Effector memory CD4-positive, alpha-beta T cell (primary cell): ENCODE measurements around the gene NHSL2.
"Not testable (repeated sequence)": the region's sequence is repeated elsewhere in the genome, so short reads cannot be mapped to it uniquely, and the experiment has no call there.

Source experiments
- DNase-seq, 3 donors: peaks; one replicate each; pipeline ENCODE4 v3.0.0-alpha.2; 2020
- H3K27ac ChIP-seq: 2 replicates; pipeline ENCODE4 v1.7.0; 2013; ENCODE audit warnings: mild to moderate bottlenecking, low read length, moderate library complexity; ENCODE audit not compliant: insufficient read depth, poor library complexity, severe bottlenecking
- H3K27me3 ChIP-seq: replicated peaks from 2 replicates; pipeline ENCODE4 v1.7.0; 2013; ENCODE audit warnings: mild to moderate bottlenecking, low read length; ENCODE audit not compliant: insufficient read depth, control insufficient read depth, poor library complexity, severe bottlenecking
- H3K36me3 ChIP-seq: 2 replicates; pipeline ENCODE4 v1.7.0; 2013; ENCODE audit warnings: mild to moderate bottlenecking, low read length, moderate library complexity; ENCODE audit not compliant: control insufficient read depth, insufficient read depth
- H3K4me1 ChIP-seq: 2 replicates; pipeline ENCODE4 v1.7.0; 2013; ENCODE audit warnings: low read length, mild to moderate bottlenecking; ENCODE audit not compliant: control insufficient read depth, insufficient read depth, poor library complexity, severe bottlenecking
- H3K4me3 ChIP-seq: 2 replicates; pipeline ENCODE4 v1.7.0; 2013; ENCODE audit warnings: low read length, low read depth, mild to moderate bottlenecking; ENCODE audit not compliant: insufficient read depth, poor library complexity, severe bottlenecking
- H3K9me3 ChIP-seq: 2 replicates; pipeline ENCODE4 v1.7.0; 2013; ENCODE audit warnings: mild to moderate bottlenecking, low read length, moderate library complexity; ENCODE audit not compliant: control insufficient read depth

NHSL2 gene

DNA sequence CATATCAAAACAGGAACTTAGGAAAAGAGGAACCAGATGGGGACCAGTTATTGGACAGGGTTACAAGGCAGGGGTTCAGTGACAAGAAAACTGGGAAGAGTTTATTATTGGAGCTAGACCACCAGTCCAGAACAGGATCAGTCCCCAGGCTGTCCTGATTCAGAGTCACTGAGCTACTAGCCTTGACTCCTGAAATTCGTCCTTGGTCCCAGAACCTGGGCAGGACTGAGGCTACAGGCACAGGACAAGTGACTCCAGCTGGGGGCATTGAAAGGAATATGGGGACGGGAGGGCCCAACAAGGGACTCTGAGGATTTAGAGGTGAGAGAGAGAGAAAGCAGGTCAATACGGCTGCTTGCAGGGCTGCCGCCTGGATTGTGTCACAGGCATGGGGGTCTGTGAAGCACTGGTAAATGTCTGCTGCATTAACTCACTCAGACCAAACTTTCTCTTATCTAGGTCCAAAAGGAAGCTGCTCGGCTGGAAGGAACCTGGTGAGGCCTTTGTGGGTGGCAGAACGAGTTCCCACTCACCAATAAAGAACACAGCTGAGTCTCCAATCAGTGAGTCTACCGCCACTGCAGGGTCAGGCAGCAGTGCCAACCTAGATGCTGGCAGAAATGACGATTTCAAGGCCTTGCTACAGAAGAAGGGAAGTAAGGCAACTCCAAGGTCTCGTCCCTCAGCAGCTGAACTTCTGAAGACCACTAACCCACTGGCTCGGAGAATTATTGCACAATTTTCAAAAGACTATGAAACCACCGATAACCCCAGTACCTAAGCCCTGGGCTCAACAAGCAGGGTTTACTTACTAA, 232.4 kb downstream of the NHSL2 start:
- no peak overlapping the region for H3K4me3 ChIP-seq
- no peaks in the 10 kb centered on the region for H3K27me3 ChIP-seq

DNA sequence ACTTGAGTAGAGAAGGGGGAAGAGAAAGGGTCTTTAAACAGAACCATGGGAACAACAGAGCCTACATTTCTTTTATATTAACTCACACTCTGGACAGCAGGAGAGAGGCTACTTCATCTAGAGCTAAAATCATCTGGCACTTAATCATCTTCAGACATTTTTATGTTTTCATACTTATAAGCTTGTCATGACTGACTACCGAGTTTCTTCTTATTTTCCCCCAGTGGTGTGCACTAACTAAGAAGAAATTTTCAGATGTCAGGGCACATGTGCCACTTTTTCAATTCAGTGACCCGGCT, 232.9 kb downstream of the NHSL2 start:
- no peaks in the 10 kb centered on the region for H3K27me3 ChIP-seq
- H3K9me3 ChIP-seq = no peaks in the 10 kb centered on the region
- DNase-seq = no peak
- peaks cover 5% of the 10 kb centered on the region for H3K4me1 ChIP-seq
- H3K36me3 ChIP-seq = peaks cover 8% of the 10 kb centered on the region
- no peak overlapping the region for H3K27ac ChIP-seq
- H3K4me3 ChIP-seq = no peak overlapping the region

More for the DNA sequence above, 232.4 kb downstream of the NHSL2 start:
- Histone ChIP-seq H3K9me3 (no peaks in the 10 kb centered on the region), H3K36me3 (peaks cover 8% of the 10 kb centered on the region), H3K4me1 (peaks cover 5% of the 10 kb centered on the region), H3K27ac (no peak overlapping the region)
- no peak for DNase-seq

DNA sequence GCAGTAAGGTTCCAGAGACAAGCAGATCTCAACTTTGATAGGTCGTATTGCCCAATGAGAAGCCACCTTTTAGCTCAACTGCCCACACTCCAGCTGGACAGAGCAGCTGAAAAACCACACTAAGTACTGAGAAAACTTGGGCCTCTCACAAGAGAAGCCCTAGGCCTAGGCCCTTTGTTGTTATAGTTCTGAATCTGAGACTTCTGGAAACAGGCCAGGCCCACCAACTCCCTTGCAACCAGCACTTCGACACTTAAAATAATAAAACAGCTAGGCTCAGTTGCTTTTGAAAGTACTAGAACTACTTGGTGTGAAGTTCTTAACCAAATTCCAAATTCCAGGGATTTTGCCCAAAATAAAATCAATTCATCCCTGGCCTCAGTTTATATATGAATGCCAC, 234.5 kb downstream of the NHSL2 start:
- H3K4me3 ChIP-seq = no peak overlapping the region
- H3K27ac ChIP-seq = no peak overlapping the region
- H3K9me3 ChIP-seq = no peaks in the 10 kb centered on the region
- H3K4me1 ChIP-seq = peaks cover 5% of the 10 kb centered on the region
- H3K27me3 ChIP-seq = no peaks in the 10 kb centered on the region
- no peak for DNase-seq
- no peaks in the 10 kb centered on the region for H3K36me3 ChIP-seq

DNA sequence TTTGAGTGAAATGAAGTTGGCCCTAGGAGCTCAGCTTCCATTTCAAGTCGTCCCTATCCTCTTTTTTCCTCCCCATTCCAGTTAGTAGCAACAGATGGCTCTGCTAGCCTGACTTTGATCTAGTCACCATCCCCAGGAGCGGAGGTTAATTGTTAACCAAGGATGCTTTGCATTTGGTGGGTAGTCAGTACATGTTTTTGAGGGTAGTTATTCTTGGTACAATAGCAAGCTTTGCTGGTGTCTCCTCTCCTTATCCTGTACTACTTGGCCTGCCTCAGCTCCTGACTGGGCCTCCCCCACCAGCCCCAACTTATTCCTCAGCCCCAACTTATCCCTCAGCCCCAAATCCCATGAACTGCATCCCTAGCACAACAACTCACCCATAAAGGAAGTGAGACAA, 235.9 kb downstream of the NHSL2 start:
- Histone ChIP-seq H3K27ac (no peak overlapping the region), H3K36me3 (no peaks in the 10 kb centered on the region), H3K9me3 (no peaks in the 10 kb centered on the region), H3K4me1 (peaks cover 3% of the 10 kb centered on the region), H3K27me3 (no peaks in the 10 kb centered on the region), H3K4me3 (no peak overlapping the region)
- no peak for DNase-seq

DNA sequence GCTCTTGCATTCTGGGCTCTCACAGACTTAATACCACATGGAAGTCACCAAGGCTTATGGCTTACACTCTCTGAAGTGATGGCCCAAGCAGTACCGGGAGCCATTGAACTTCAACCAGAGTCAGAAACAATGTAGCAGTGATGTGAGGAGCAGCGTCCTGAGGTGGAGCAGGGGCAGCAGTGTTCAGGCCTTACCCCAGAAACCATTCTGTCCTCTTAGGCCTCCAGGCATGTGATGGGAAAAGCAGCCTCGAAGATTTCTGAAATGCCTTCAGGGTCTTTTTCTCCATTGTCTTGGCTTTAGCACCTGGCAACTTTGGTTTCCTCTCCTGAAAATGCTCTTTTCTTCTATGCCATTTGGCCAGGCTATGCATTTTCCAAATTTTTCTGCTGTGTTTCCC, 248.1 kb downstream of the NHSL2 start:
- H3K4me1 ChIP-seq = no peaks in the 10 kb centered on the region
- no peaks in the 10 kb centered on the region for H3K27me3 ChIP-seq
- DNase-seq = no peak
- H3K4me3 ChIP-seq = no peak overlapping the region
- H3K9me3 ChIP-seq = no peaks in the 10 kb centered on the region
- no peak overlapping the region for H3K27ac ChIP-seq
- no peaks in the 10 kb centered on the region for H3K36me3 ChIP-seq

DNA sequence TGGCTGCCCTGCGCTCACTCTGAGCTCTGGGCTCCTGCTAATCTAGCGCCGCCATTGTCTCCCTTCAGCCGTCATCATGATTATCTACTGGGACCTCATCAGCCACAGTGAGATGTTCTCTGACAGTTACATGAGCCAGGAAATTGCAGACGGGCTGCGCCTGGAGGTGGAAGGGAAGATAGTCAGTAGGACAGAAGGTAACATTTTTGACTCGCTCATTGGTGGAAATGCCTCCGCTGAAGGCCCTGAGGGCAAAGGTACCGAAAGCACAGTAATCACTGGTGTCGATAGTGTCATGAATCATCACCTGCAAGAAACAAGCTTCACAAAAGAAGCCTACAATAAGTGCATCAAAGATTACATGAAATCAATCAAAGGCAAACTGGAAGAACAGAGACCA, 249.1 kb downstream of the NHSL2 start:
- H3K27me3 ChIP-seq = no peaks in the 10 kb centered on the region
- no peak overlapping the region for H3K27ac ChIP-seq
- H3K36me3 ChIP-seq = no peaks in the 10 kb centered on the region
- no peaks in the 10 kb centered on the region for H3K9me3 ChIP-seq
- no peak overlapping the region for H3K4me3 ChIP-seq
- H3K4me1 ChIP-seq = no peaks in the 10 kb centered on the region
- DNase-seq = no peak

DNA sequence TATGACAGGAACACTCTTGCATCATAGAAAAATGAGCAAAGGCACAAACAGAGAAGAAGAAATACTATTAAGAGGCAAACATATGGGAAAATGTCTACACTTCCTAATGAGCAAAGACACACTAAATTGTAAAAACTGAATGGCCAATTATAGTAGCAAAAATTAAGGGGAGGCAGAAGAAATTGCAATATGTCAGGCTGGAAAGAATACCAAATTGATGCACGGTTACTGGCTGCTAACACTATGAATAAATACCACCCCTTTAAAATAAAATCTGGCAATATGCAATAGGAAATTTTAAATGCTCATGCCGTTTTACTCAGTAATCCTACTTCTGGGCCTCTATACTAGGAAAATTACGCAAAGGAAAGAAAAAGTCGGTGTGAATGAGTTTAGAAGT, 254.9 kb downstream of the NHSL2 start:
- Histone ChIP-seq H3K9me3 (no peaks in the 10 kb centered on the region), H3K4me3 (no peak overlapping the region), H3K36me3 (no peaks in the 10 kb centered on the region), H3K27me3 (no peaks in the 10 kb centered on the region), H3K27ac (no peak overlapping the region), H3K4me1 (no peaks in the 10 kb centered on the region)
- no peak for DNase-seq

DNA sequence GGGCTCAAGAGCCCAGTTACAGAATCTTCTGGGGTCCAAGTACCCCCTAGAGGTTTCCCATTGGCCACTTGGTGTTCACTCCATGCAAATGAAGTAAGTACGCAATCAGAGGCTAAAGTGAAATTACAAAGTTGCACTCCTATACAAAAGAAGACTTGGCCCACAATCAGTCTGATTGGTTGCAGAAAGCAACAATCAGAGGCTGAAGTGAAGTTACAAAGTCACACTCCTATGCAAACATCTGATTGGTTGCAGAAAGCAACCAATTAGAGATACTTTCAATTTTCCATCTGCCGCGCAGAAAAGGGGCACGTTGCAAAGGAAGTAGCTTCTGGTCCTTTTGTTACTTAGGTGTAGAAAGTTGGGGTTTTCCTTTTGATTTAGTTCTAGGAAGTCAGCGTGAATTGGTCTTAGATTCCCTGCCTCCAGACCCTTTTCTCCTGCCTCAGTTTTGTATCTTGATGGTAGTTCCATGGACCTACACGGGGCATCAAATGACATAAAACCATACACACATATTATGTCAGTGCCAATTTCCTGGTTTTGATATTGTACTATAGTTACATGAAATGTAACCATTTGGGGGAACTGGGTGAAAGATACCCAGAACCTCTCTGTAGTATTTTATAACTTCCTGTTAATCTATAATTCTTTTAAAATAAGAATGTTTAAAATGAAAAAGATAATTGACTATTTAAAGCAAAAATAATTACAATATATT, 258.5 kb downstream of the NHSL2 start:
- H3K4me1 ChIP-seq = no peaks in the 10 kb centered on the region
- no peak overlapping the region for H3K4me3 ChIP-seq
- DNase-seq = peak; percentile 5 to 43 (median 9)

DNA sequence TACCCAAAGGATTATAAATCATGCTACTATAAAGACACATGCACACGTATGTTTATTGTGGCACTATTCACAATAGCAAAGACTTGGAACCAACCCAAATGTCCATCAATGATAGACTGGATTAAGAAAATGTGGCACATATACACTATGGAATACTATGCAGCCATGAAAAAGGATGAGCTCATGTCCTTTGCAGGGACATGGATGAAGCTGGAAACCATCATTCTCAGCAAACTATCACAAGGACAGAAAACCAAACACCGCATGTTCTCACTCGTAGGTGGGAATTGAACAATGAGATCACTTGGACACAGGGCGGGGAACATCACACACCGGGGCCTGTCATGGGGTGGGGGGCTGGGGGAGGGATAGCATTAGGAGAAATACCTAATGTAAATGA, 265.6 kb downstream of the NHSL2 start:
- not testable (repeated sequence) for H3K4me1 ChIP-seq, H3K36me3 ChIP-seq, H3K9me3 ChIP-seq, DNase-seq, H3K4me3 ChIP-seq, H3K27me3 ChIP-seq, H3K27ac ChIP-seq

More for the DNA sequence above, 258.5 kb downstream of the NHSL2 start:
- H3K9me3 ChIP-seq = no peaks in the 10 kb centered on the region
- no peaks in the 10 kb centered on the region for H3K27me3 ChIP-seq
- peak overlapping the region; percentile 60 for H3K27ac ChIP-seq
- H3K36me3 ChIP-seq = no peaks in the 10 kb centered on the region

DNA sequence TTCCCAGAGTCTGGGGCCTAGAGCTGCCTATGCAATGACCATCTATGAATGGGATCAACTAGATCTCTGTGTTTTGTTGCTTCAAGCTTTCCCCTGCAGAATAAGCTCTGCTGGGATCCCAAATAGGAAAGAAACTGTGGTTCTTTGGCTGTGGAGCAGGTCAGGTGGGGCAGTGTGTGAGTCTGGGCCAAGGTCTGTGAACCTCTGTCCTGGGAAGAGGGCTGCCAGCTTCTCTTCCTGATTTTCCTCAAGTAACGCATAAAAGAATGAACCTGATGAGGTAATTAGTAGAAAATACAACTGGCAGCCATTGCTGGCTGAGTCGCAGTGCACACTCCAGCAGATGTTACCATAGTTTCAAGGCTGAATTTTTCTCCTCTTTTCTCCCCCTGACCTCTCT, 266.3 kb downstream of the NHSL2 start:
- no peaks in the 10 kb centered on the region for H3K4me1 ChIP-seq
- no peak overlapping the region for H3K4me3 ChIP-seq
- no peak overlapping the region for H3K27ac ChIP-seq
- H3K36me3 ChIP-seq = no peaks in the 10 kb centered on the region
- no peaks in the 10 kb centered on the region for H3K27me3 ChIP-seq
- H3K9me3 ChIP-seq = no peaks in the 10 kb centered on the region
- DNase-seq = no peak
